GM06990 (cell line): ENCODE measurements around the gene RPS27L.

ENCODE experiments used
- DNase-seq: peaks from one replicate; pipeline ENCODE4 v3.0.0-alpha.2; 2011; ENCODE audit not compliant: insufficient read length; ENCODE audit errors: extremely low read depth
- H3K27me3 ChIP-seq: replicated peaks from 2 replicates; pipeline ENCODE4 v1.6.0; 2011; ENCODE audit warnings: low read length; ENCODE audit not compliant: control insufficient read depth, insufficient read depth
- H3K36me3 ChIP-seq: 2 replicates; pipeline ENCODE4 v1.5.1; 2011; ENCODE audit warnings: low read length; ENCODE audit not compliant: control insufficient read depth, insufficient read depth
- H3K4me3 ChIP-seq: replicated peaks from 2 replicates; pipeline ENCODE4 v1.5.1; 2011; ENCODE audit warnings: low read depth, mild to moderate bottlenecking, control low read depth, low read length
- CTCF ChIP-seq: IDR thresholded peaks from 2 replicates; pipeline ENCODE4 v1.5.1; 2011; ENCODE audit warnings: low read length, control low read depth, mild to moderate bottlenecking, inconsistent platforms; ENCODE audit not compliant: insufficient read depth, poor library complexity, severe bottlenecking

RPS27L gene

GRCh38 chr15:63121382-63122001 lies 35.8 kb downstream of the RPS27L start, which contains the start of gene LACTB:
Gene LACTB, plus strand, starts transcription at chr15:63121861. Its CDS starts 11 bp downstream, at chr15:63121872.
- H3K27me3 ChIP-seq: no peaks in the 10 kb centered on the region
- DNase-seq: peak; percentile 90
- H3K4me3 ChIP-seq: peak within 1 kb of the TSS; percentile 93
- no peak for TF ChIP-seq CTCF
- H3K36me3 ChIP-seq: no peaks in the 10 kb centered on the region

- Histone ChIP-seq H3K4me3 (no peak overlapping the region), H3K36me3 (no peaks in the 10 kb centered on the region), H3K27me3 (no peaks in the 10 kb centered on the region)
- no peak for TF ChIP-seq CTCF
- DNase-seq: no peak
These were observed 38.4 kb downstream of the RPS27L start for GRCh38 chr15:63118854-63119253.

- Histone ChIP-seq H3K4me3 (no peak overlapping the region), H3K36me3 (no peaks in the 10 kb centered on the region), H3K27me3 (no peaks in the 10 kb centered on the region)
- no peak for DNase-seq
- no peak for TF ChIP-seq CTCF
These were observed 42.8 kb downstream of the RPS27L start for GRCh38 chr15:63114465-63114864.

GRCh38 chr15:63112871-63113270 lies 44.4 kb downstream of the RPS27L start:
- H3K36me3 ChIP-seq: no peaks in the 10 kb centered on the region
- no peak for DNase-seq
- TF ChIP-seq CTCF: no peak

GRCh38 chr15:63111481-63111880 lies 45.8 kb downstream of the RPS27L start:
- Histone ChIP-seq H3K4me3 (no peak overlapping the region), H3K27me3 (no peaks in the 10 kb centered on the region), H3K36me3 (no peaks in the 10 kb centered on the region)
- no peak for DNase-seq
- no peak for TF ChIP-seq CTCF

More at GRCh38 chr15:63112871-63113270, 44.4 kb downstream of the RPS27L start:
- H3K4me3 ChIP-seq: no peak overlapping the region
- no peaks in the 10 kb centered on the region for H3K27me3 ChIP-seq
